Measurements from ENCODE around the gene NLRP3. TPM values are rescaled to one million over a fixed set of nuclear protein-coding genes. Genes with fewer than 3 reads are reported as not detected.
A peak's percentile ranks its signal among the peaks of the same experiment; 100 is the strongest.

NLRP3 gene
- total and polyA plus RNA-seq, 9 of the 15 experiments (the other 6 are each of a cell fraction or from before 2014, with no cell fraction given), result not detected

DNA sequence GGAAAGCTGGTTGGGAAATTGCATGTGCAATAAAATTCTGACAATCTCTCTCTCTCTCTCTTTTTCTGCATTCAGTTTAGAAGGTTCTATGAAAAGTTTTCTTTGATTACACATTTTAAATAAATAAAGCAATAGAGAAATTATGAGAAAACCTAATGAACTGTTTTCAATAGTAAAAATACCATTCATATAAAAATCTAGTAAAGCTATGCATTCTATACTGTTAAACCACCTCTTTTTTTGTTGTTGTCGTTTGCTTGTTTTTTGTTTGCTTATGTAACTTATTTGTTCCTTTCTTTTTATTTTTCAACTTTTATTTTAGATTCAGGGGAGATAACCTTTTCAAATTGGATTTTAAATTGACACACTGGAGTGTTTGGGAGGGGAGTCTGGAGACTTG, 56.1 kb downstream of the NLRP3 start:
- TF ChIP-seq ZC3H4 (CRISPR knock-in tag; IDR thresholded peaks at IDR 0.05; ENCODE audit: borderline replicate concordance) (no peak), ZNF124 (CRISPR knock-in tag; IDR thresholded peaks at IDR 0.05) (no peak), BRD4 (IDR thresholded peaks at IDR 0.05) (no peak)
- TF ChIP-seq, protein P1, sequence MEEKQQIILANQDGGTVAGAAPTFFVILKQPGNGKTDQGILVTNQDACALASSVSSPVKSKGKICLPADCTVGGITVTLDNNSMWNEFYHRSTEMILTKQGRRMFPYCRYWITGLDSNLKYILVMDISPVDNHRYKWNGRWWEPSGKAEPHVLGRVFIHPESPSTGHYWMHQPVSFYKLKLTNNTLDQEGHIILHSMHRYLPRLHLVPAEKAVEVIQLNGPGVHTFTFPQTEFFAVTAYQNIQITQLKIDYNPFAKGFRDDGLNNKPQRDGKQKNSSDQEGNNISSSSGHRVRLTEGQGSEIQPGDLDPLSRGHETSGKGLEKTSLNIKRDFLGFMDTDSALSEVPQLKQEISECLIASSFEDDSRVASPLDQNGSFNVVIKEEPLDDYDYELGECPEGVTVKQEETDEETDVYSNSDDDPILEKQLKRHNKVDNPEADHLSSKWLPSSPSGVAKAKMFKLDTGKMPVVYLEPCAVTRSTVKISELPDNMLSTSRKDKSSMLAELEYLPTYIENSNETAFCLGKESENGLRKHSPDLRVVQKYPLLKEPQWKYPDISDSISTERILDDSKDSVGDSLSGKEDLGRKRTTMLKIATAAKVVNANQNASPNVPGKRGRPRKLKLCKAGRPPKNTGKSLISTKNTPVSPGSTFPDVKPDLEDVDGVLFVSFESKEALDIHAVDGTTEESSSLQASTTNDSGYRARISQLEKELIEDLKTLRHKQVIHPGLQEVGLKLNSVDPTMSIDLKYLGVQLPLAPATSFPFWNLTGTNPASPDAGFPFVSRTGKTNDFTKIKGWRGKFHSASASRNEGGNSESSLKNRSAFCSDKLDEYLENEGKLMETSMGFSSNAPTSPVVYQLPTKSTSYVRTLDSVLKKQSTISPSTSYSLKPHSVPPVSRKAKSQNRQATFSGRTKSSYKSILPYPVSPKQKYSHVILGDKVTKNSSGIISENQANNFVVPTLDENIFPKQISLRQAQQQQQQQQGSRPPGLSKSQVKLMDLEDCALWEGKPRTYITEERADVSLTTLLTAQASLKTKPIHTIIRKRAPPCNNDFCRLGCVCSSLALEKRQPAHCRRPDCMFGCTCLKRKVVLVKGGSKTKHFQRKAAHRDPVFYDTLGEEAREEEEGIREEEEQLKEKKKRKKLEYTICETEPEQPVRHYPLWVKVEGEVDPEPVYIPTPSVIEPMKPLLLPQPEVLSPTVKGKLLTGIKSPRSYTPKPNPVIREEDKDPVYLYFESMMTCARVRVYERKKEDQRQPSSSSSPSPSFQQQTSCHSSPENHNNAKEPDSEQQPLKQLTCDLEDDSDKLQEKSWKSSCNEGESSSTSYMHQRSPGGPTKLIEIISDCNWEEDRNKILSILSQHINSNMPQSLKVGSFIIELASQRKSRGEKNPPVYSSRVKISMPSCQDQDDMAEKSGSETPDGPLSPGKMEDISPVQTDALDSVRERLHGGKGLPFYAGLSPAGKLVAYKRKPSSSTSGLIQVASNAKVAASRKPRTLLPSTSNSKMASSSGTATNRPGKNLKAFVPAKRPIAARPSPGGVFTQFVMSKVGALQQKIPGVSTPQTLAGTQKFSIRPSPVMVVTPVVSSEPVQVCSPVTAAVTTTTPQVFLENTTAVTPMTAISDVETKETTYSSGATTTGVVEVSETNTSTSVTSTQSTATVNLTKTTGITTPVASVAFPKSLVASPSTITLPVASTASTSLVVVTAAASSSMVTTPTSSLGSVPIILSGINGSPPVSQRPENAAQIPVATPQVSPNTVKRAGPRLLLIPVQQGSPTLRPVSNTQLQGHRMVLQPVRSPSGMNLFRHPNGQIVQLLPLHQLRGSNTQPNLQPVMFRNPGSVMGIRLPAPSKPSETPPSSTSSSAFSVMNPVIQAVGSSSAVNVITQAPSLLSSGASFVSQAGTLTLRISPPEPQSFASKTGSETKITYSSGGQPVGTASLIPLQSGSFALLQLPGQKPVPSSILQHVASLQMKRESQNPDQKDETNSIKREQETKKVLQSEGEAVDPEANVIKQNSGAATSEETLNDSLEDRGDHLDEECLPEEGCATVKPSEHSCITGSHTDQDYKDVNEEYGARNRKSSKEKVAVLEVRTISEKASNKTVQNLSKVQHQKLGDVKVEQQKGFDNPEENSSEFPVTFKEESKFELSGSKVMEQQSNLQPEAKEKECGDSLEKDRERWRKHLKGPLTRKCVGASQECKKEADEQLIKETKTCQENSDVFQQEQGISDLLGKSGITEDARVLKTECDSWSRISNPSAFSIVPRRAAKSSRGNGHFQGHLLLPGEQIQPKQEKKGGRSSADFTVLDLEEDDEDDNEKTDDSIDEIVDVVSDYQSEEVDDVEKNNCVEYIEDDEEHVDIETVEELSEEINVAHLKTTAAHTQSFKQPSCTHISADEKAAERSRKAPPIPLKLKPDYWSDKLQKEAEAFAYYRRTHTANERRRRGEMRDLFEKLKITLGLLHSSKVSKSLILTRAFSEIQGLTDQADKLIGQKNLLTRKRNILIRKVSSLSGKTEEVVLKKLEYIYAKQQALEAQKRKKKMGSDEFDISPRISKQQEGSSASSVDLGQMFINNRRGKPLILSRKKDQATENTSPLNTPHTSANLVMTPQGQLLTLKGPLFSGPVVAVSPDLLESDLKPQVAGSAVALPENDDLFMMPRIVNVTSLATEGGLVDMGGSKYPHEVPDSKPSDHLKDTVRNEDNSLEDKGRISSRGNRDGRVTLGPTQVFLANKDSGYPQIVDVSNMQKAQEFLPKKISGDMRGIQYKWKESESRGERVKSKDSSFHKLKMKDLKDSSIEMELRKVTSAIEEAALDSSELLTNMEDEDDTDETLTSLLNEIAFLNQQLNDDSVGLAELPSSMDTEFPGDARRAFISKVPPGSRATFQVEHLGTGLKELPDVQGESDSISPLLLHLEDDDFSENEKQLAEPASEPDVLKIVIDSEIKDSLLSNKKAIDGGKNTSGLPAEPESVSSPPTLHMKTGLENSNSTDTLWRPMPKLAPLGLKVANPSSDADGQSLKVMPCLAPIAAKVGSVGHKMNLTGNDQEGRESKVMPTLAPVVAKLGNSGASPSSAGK (IDR thresholded peaks at IDR 0.05), result 0 out of 2 replicates have a peak, but pooled peaks have one; percentile 2
- TF ChIP-seq, protein P2, sequence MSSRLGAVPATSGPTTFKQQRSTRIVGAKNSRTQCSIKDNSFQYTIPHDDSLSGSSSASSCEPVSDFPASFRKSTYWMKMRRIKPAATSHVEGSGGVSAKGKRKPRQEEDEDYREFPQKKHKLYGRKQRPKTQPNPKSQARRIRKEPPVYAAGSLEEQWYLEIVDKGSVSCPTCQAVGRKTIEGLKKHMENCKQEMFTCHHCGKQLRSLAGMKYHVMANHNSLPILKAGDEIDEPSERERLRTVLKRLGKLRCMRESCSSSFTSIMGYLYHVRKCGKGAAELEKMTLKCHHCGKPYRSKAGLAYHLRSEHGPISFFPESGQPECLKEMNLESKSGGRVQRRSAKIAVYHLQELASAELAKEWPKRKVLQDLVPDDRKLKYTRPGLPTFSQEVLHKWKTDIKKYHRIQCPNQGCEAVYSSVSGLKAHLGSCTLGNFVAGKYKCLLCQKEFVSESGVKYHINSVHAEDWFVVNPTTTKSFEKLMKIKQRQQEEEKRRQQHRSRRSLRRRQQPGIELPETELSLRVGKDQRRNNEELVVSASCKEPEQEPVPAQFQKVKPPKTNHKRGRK (tag; IDR thresholded peaks at IDR 0.05), result peak; percentile 92
- TF ChIP-seq, protein P3, sequence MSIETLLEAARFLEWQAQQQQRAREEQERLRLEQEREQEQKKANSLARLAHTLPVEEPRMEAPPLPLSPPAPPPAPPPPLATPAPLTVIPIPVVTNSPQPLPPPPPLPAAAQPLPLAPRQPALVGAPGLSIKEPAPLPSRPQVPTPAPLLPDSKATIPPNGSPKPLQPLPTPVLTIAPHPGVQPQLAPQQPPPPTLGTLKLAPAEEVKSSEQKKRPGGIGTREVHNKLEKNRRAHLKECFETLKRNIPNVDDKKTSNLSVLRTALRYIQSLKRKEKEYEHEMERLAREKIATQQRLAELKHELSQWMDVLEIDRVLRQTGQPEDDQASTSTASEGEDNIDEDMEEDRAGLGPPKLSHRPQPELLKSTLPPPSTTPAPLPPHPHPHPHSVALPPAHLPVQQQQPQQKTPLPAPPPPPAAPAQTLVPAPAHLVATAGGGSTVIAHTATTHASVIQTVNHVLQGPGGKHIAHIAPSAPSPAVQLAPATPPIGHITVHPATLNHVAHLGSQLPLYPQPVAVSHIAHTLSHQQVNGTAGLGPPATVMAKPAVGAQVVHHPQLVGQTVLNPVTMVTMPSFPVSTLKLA (conservative IDR thresholded peaks at IDR 0.05), result 0 out of 4 replicates have a peak, but pooled peaks of 1 of the 2 experiments have one; percentile 5
- Histone ChIP-seq H3K27ac (ENCODE audit: extremely low read depth, low read depth, low read length) (peak overlapping the region; percentile 84), H3K9me1 (ENCODE audit: control insufficient read depth, insufficient read depth, low read length) (no peaks in the 10 kb centered on the region), H3K4me2 (ENCODE audit: insufficient read depth, low read length) (peak overlapping the region; percentile 81), H3K27me3 (ENCODE audit: control insufficient read depth in 2 of 2, insufficient read depth in 2 of 2, low read length in 2 of 2) (peaks cover 0 to 4% of the 10 kb centered on the region in 2 experiments; a peak in 1 of 5 replicates), H3K79me2 (ENCODE audit: control insufficient read depth, insufficient read depth, low read length) (no peaks in the 10 kb centered on the region), H3K9me3 (replicated peaks; ENCODE audit: control insufficient read depth, insufficient read depth, low read depth, low read length) (no peaks in the 10 kb centered on the region), H2AFZ (ENCODE audit: low read depth, low read length) (peak overlapping the region; percentile 94), H3K4me3 (peak overlapping the region; percentile 13; the same call in 1 of the 2 replicates), H3K9ac (ENCODE audit: insufficient read depth in 1 of 2, low read depth in 2 of 2, low read length in 2 of 2) (peak overlapping the region in 1 of 2 experiments; percentile 67; a peak in 2 of 4 replicates), H3K4me1 (replicated peaks in 1 of 2; ENCODE audit: control insufficient read depth in 2 of 2, insufficient read depth in 2 of 2, low read length in 2 of 2) (peaks cover 11 to 17% of the 10 kb centered on the region in 2 experiments), H4K20me1 (replicated peaks; ENCODE audit: control insufficient read depth, insufficient read depth, low read length) (no peaks in the 10 kb centered on the region), H3K36me3 (ENCODE audit: control insufficient read depth, insufficient read depth, low read length) (no peaks in the 10 kb centered on the region)
- POLR2A ChIA-PET, result interaction anchor here (1.0 to 1.7 kb wide), 4 partner anchors 13 to 99 kb away, joined by 3 to 5 read pairs (median 4); no protein-coding TSS in a partner anchor
- in situ Hi-C loops (cut with MboI) (no loop called here), intact Hi-C loops (cut with micrococcal nuclease) (no loop called here)
- ATAC-seq (no peak), FAIRE-seq (no peak), DNase-seq (ENCODE audit: extremely low read depth in 1 of 4, low spot score in 3 of 4) (no peak)
- CTCF ChIA-PET (ENCODE audit: low intra/inter-chr PET ratio), result no interaction called here
- no TSS peak for BruUV-seq (replicated peaks)
- WGBS (ENCODE audit: insufficient coverage, low coverage, missing lambda C conversion rate), result 0% methylated on average over 1 of the region's 1 CpG

All from K562 (cell line).